ENCODE measurements around the gene ANAPC13. TPM values are rescaled to one million over a fixed set of nuclear protein-coding genes. Genes with fewer than 3 reads are reported as not detected.

The ANAPC13 gene
- total RNA-seq, 1 donor from 2014 or later, result 100 TPM

DNA sequence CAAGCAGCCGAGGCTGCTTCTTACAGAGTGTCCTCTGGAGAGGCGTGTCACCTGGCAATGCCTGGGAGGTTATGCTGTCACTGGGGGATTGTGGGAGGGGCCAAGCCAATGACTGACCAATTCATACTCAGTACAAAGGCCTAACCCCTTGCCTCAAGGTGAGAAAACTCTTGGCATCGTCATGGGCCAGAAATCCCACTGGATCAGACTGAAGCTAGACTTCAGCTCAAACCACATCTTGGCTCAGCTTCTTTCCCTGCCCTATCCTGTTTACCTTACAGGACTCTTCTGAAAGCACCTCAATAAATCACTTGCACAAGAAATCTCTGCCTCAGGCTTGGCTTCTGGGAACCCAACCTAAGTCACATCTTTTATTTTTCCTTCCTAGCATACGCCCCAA is 9.5 kb downstream of the ANAPC13 start:
- Mint-ChIP-seq H3K9me3 (no peaks in the 10 kb centered on the region), H3K4me3 (no peak overlapping the region), H3K36me3 (peaks cover 8% of the 10 kb centered on the region), H3K4me1 (no peaks in the 10 kb centered on the region), H3K27ac (no peak overlapping the region), H3K27me3 (ENCODE audit: insufficient read depth, low read depth) (no peaks in the 10 kb centered on the region)
- H4K20me1 ChIP-seq (ENCODE audit: low read depth), result no peaks in the 10 kb centered on the region
- H3K4me1 ChIP-seq, result peaks cover 3% of the 10 kb centered on the region
- DNase-seq (ENCODE audit: low spot score), result no peak
- no peak overlapping the region for H3K4me2 ChIP-seq
- no peak overlapping the region for H3K9ac ChIP-seq
- no peaks in the 10 kb centered on the region for H3K79me2 ChIP-seq (ENCODE audit: low read depth)
- peaks cover 14% of the 10 kb centered on the region for H3K36me3 ChIP-seq
- H3K4me3 ChIP-seq, result no peak overlapping the region
- TF ChIP-seq CTCF (IDR thresholded peaks at IDR 0.05) (no peak), EZH2phosphoT487 (IDR thresholded peaks at IDR 0.05) (no peak), EZH2 (IDR thresholded peaks at IDR 0.05) (no peak)
- H3F3A ChIP-seq (ENCODE audit: low read depth), result no peaks in the 10 kb centered on the region
- H3K27ac ChIP-seq, result no peak overlapping the region
- H2AFZ ChIP-seq (replicated peaks), result no peak overlapping the region
- no peaks in the 10 kb centered on the region for H3K27me3 ChIP-seq
- H3K9me3 ChIP-seq (ENCODE audit: low read depth), result no peaks in the 10 kb centered on the region

- no peaks in the 10 kb centered on the region for H3K27me3 Mint-ChIP-seq (ENCODE audit: insufficient read depth, low read depth)
- Histone ChIP-seq H4K20me1 (ENCODE audit: low read depth) (no peaks in the 10 kb centered on the region), H3K36me3 (peaks cover 14% of the 10 kb centered on the region), H3K9me3 (ENCODE audit: low read depth) (no peaks in the 10 kb centered on the region), H3K27ac (no peak overlapping the region), H3K4me2 (no peak overlapping the region), H2AFZ (replicated peaks) (no peak overlapping the region), H3K4me3 (no peak overlapping the region), H3F3A (ENCODE audit: low read depth) (no peaks in the 10 kb centered on the region), H3K9ac (no peak overlapping the region), H3K79me2 (ENCODE audit: low read depth) (no peaks in the 10 kb centered on the region), H3K4me1 (peaks cover 3% of the 10 kb centered on the region), H3K27me3 (no peaks in the 10 kb centered on the region)
- no peaks in the 10 kb centered on the region for H3K9me3 Mint-ChIP-seq
- no peak overlapping the region for H3K4me3 Mint-ChIP-seq
- DNase-seq (ENCODE audit: low spot score), result no peak
- H3K36me3 Mint-ChIP-seq, result peaks cover 5% of the 10 kb centered on the region
- no peak overlapping the region for H3K27ac Mint-ChIP-seq
- no peaks in the 10 kb centered on the region for H3K4me1 Mint-ChIP-seq
- TF ChIP-seq EZH2phosphoT487 (IDR thresholded peaks at IDR 0.05), result no peak
- TF ChIP-seq CTCF (IDR thresholded peaks at IDR 0.05), result no peak
- TF ChIP-seq EZH2 (IDR thresholded peaks at IDR 0.05), result no peak
Measured at GRCh38 chr3:134474956-134475355, 10.8 kb downstream of the ANAPC13 start.

DNA sequence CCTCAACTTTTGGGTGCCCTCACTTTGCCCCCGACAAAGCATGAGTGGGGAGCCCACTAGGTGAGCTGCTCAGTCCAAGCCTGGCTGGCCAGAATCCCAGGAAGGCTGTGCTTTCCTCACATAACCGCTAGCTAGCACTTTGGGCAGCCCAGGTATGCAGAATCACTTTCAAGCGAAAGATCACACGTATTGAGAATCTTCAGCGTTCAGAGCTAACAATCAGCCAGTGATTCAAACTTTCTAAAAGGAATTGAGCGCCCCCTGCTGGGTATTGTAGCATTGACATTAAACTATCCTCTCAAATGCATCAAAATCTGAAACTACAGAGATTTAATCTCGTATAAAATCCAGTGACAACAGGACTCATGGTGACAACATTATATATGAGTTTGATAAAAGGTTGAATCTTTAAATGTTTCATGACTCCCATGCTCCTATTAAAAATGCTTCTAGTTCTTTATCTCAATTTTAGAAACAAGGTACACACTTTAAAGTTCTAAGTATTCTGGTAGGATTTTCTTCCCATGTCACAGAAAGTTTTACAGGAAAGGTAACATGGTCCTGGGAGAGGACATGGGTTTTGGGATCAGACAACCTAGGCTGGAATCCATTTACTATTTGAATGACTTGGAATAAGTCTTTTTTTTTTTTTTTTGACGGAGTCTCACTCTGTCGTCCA is 11.8 kb downstream of the ANAPC13 start:
- Histone ChIP-seq H3K4me2 (no peak overlapping the region), H3K9ac (no peak overlapping the region), H4K20me1 (ENCODE audit: low read depth) (no peaks in the 10 kb centered on the region), H3K4me3 (no peak overlapping the region), H3K27me3 (no peaks in the 10 kb centered on the region), H3K36me3 (peaks cover 13% of the 10 kb centered on the region), H3F3A (ENCODE audit: low read depth) (no peaks in the 10 kb centered on the region), H2AFZ (replicated peaks) (no peak overlapping the region), H3K9me3 (ENCODE audit: low read depth) (no peaks in the 10 kb centered on the region), H3K27ac (no peak overlapping the region), H3K4me1 (peaks cover 3% of the 10 kb centered on the region), H3K79me2 (ENCODE audit: low read depth) (no peaks in the 10 kb centered on the region)
- peaks cover 5% of the 10 kb centered on the region for H3K36me3 Mint-ChIP-seq
- H3K27ac Mint-ChIP-seq, result no peak overlapping the region
- no peaks in the 10 kb centered on the region for H3K9me3 Mint-ChIP-seq
- no peaks in the 10 kb centered on the region for H3K4me1 Mint-ChIP-seq
- H3K4me3 Mint-ChIP-seq, result no peak overlapping the region
- DNase-seq (ENCODE audit: low spot score), result peak; percentile 92
- TF ChIP-seq EZH2 (IDR thresholded peaks at IDR 0.05) (no peak), CTCF (IDR thresholded peaks at IDR 0.05) (peak; percentile 95)
- H3K27me3 Mint-ChIP-seq (ENCODE audit: insufficient read depth, low read depth), result no peaks in the 10 kb centered on the region
